ENCODE data around the gene SMC1A.

Gene SMC1A

GRCh38 chrX:53362449-53362848, 60.0 kb downstream of the SMC1A start:
- Mint-ChIP-seq H3K4me3 (no peak overlapping the region), H3K27ac (ENCODE audit: low read depth) (no peak overlapping the region), H3K27me3 (no peaks in the 10 kb centered on the region), H3K4me1 (no peaks in the 10 kb centered on the region), H3K9me3 (no peaks in the 10 kb centered on the region), H3K36me3 (ENCODE audit: insufficient read depth) (no peaks in the 10 kb centered on the region)
- no peak for DNase-seq (ENCODE audit: low spot score in 2 of 2)
- peak; percentile 40 for ATAC-seq (replicated peaks; ENCODE audit: extremely low read depth, poor library complexity, severe bottlenecking)

GRCh38 chrX:53357799-53358530, 64.5 kb downstream of the SMC1A start:
- ATAC-seq (replicated peaks; ENCODE audit: extremely low read depth, poor library complexity, severe bottlenecking) = no peak
- H3K4me1 Mint-ChIP-seq = no peaks in the 10 kb centered on the region
- peaks cover 2% of the 10 kb centered on the region for H3K36me3 Mint-ChIP-seq (ENCODE audit: insufficient read depth)
- no peak for DNase-seq (ENCODE audit: low spot score in 2 of 2)
- no peak overlapping the region for H3K27ac Mint-ChIP-seq (ENCODE audit: low read depth)
- H3K27me3 Mint-ChIP-seq = no peaks in the 10 kb centered on the region
- no peak overlapping the region for H3K4me3 Mint-ChIP-seq
- no peaks in the 10 kb centered on the region for H3K9me3 Mint-ChIP-seq

- peaks cover 2% of the 10 kb centered on the region for H3K36me3 Mint-ChIP-seq (ENCODE audit: insufficient read depth)
- no peaks in the 10 kb centered on the region for H3K27me3 Mint-ChIP-seq
- DNase-seq (ENCODE audit: low spot score in 2 of 2) = no peak
- H3K4me1 Mint-ChIP-seq = no peaks in the 10 kb centered on the region
- no peak for ATAC-seq (replicated peaks; ENCODE audit: extremely low read depth, poor library complexity, severe bottlenecking)
- no peaks in the 10 kb centered on the region for H3K9me3 Mint-ChIP-seq
- H3K4me3 Mint-ChIP-seq = no peak overlapping the region
- H3K27ac Mint-ChIP-seq (ENCODE audit: low read depth) = no peak overlapping the region
These were observed 66.3 kb downstream of the SMC1A start for GRCh38 chrX:53356186-53356585.

GRCh38 chrX:53354669-53355068, 67.8 kb downstream of the SMC1A start:
- peaks cover 2% of the 10 kb centered on the region for H3K36me3 Mint-ChIP-seq (ENCODE audit: insufficient read depth)
- no peaks in the 10 kb centered on the region for H3K27me3 Mint-ChIP-seq
- H3K4me1 Mint-ChIP-seq = no peaks in the 10 kb centered on the region
- no peak overlapping the region for H3K4me3 Mint-ChIP-seq
- ATAC-seq (replicated peaks; ENCODE audit: extremely low read depth, poor library complexity, severe bottlenecking) = no peak
- H3K27ac Mint-ChIP-seq (ENCODE audit: low read depth) = no peak overlapping the region
- DNase-seq (ENCODE audit: low spot score in 2 of 2) = no peak
- no peaks in the 10 kb centered on the region for H3K9me3 Mint-ChIP-seq

- no peak overlapping the region for H3K4me3 Mint-ChIP-seq
- H3K9me3 Mint-ChIP-seq = no peaks in the 10 kb centered on the region
- H3K27ac Mint-ChIP-seq (ENCODE audit: low read depth) = no peak overlapping the region
- no peaks in the 10 kb centered on the region for H3K36me3 Mint-ChIP-seq (ENCODE audit: insufficient read depth)
- H3K4me1 Mint-ChIP-seq = no peaks in the 10 kb centered on the region
- H3K27me3 Mint-ChIP-seq = peaks cover 9% of the 10 kb centered on the region
- DNase-seq (ENCODE audit: low spot score in 2 of 2) (no peak), ATAC-seq (replicated peaks; ENCODE audit: extremely low read depth, poor library complexity, severe bottlenecking) (no peak)
These were observed 74.5 kb downstream of the SMC1A start for GRCh38 chrX:53347948-53348347.

- H3K9me3 Mint-ChIP-seq = no peaks in the 10 kb centered on the region
- peaks cover 8% of the 10 kb centered on the region for H3K27me3 Mint-ChIP-seq
- no peak overlapping the region for H3K27ac Mint-ChIP-seq (ENCODE audit: low read depth)
These were observed 81.4 kb downstream of the SMC1A start for GRCh38 chrX:53340852-53341645.

GRCh38 chrX:53337101-53337500, 85.4 kb downstream of the SMC1A start:
- no peaks in the 10 kb centered on the region for H3K4me1 Mint-ChIP-seq
- DNase-seq (ENCODE audit: low spot score in 2 of 2) = no peak
- H3K36me3 Mint-ChIP-seq (ENCODE audit: insufficient read depth) = no peaks in the 10 kb centered on the region
- ATAC-seq (replicated peaks; ENCODE audit: extremely low read depth, poor library complexity, severe bottlenecking) = no peak
- H3K4me3 Mint-ChIP-seq = no peak overlapping the region
- H3K27me3 Mint-ChIP-seq = peaks cover 37% of the 10 kb centered on the region
- no peak overlapping the region for H3K27ac Mint-ChIP-seq (ENCODE audit: low read depth)
- H3K9me3 Mint-ChIP-seq = no peaks in the 10 kb centered on the region

More at GRCh38 chrX:53340852-53341645, 81.4 kb downstream of the SMC1A start:
- H3K4me3 Mint-ChIP-seq = no peak overlapping the region
- ATAC-seq (replicated peaks; ENCODE audit: extremely low read depth, poor library complexity, severe bottlenecking) = no peak
- no peak for DNase-seq (ENCODE audit: low spot score in 2 of 2)
- H3K4me1 Mint-ChIP-seq = no peaks in the 10 kb centered on the region
- H3K36me3 Mint-ChIP-seq (ENCODE audit: insufficient read depth) = no peaks in the 10 kb centered on the region

GRCh38 chrX:53333853-53334252, 88.6 kb downstream of the SMC1A start:
- H3K27ac Mint-ChIP-seq (ENCODE audit: low read depth) = no peak overlapping the region
- H3K4me1 Mint-ChIP-seq = no peaks in the 10 kb centered on the region
- no peak for DNase-seq (ENCODE audit: low spot score in 2 of 2)
- no peaks in the 10 kb centered on the region for H3K36me3 Mint-ChIP-seq (ENCODE audit: insufficient read depth)
- no peak for ATAC-seq (replicated peaks; ENCODE audit: extremely low read depth, poor library complexity, severe bottlenecking)
- peaks cover 35% of the 10 kb centered on the region for H3K27me3 Mint-ChIP-seq
- H3K9me3 Mint-ChIP-seq = no peaks in the 10 kb centered on the region
- H3K4me3 Mint-ChIP-seq = no peak overlapping the region

GRCh38 chrX:53332204-53332603, 90.2 kb downstream of the SMC1A start:
- Mint-ChIP-seq H3K4me1 (no peaks in the 10 kb centered on the region), H3K27me3 (peaks cover 35% of the 10 kb centered on the region), H3K9me3 (no peaks in the 10 kb centered on the region), H3K4me3 (no peak overlapping the region), H3K36me3 (ENCODE audit: insufficient read depth) (no peaks in the 10 kb centered on the region), H3K27ac (ENCODE audit: low read depth) (no peak overlapping the region)
- no peak for DNase-seq (ENCODE audit: low spot score in 2 of 2)
- ATAC-seq (replicated peaks; ENCODE audit: extremely low read depth, poor library complexity, severe bottlenecking) = no peak

- ATAC-seq (replicated peaks; ENCODE audit: extremely low read depth, poor library complexity, severe bottlenecking) = no peak
- H3K9me3 Mint-ChIP-seq = no peaks in the 10 kb centered on the region
- no peak overlapping the region for H3K4me3 Mint-ChIP-seq
- H3K27me3 Mint-ChIP-seq = peaks cover 35% of the 10 kb centered on the region
- H3K36me3 Mint-ChIP-seq (ENCODE audit: insufficient read depth) = no peaks in the 10 kb centered on the region
- DNase-seq (ENCODE audit: low spot score in 2 of 2) = no peak
- no peak overlapping the region for H3K27ac Mint-ChIP-seq (ENCODE audit: low read depth)
- no peaks in the 10 kb centered on the region for H3K4me1 Mint-ChIP-seq
These were observed 92.1 kb downstream of the SMC1A start for GRCh38 chrX:53330331-53330730.

GRCh38 chrX:53324803-53325202, 97.7 kb downstream of the SMC1A start:
- Mint-ChIP-seq H3K27ac (ENCODE audit: low read depth) (no peak overlapping the region), H3K9me3 (no peaks in the 10 kb centered on the region), H3K36me3 (ENCODE audit: insufficient read depth) (peaks cover 2% of the 10 kb centered on the region), H3K4me3 (no peak overlapping the region), H3K27me3 (peaks cover 19% of the 10 kb centered on the region), H3K4me1 (peaks cover 14% of the 10 kb centered on the region)
- DNase-seq (ENCODE audit: low spot score in 2 of 2) = no peak
- no peak for ATAC-seq (replicated peaks; ENCODE audit: extremely low read depth, poor library complexity, severe bottlenecking)

All from central memory CD8-positive, alpha-beta T cell (primary cell).